H1 (cell line): ENCODE results near the gene ENDOD1. TPM values are rescaled to one million over a fixed set of nuclear protein-coding genes. Genes with fewer than 3 reads are reported as not detected.
A peak's percentile ranks its signal among the peaks of the same experiment; 100 is the strongest.

Source experiments
- ASH2L ChIP-seq: fragments of 200-600, 300-600 bp; sonication (generic); IDR thresholded peaks from one replicate; pipeline ENCODE4 v1.7.1; 2017; ENCODE audit warnings: low read length
- EP300 ChIP-seq, 2 experiments: IDR thresholded peaks; 1 replicate in 1 of 2; 2 replicates in 1 of 2; pipeline ENCODE4 v1.6.1; 2011 to 2012; ENCODE audit warnings: low read depth in 2 of 2, low read length in 2 of 2, mild to moderate bottlenecking in 2 of 2, borderline replicate concordance in 1 of 2, inconsistent platforms in 1 of 2, moderate library complexity in 1 of 2
- NRF1 ChIP-seq: IDR thresholded peaks from 2 replicates; pipeline ENCODE4 v1.6.1; 2011; ENCODE audit warnings: mild to moderate bottlenecking, low read depth, low read length, improper control_type of control experiment
- RAD21 ChIP-seq, 2 experiments: IDR thresholded peaks in 1 of 2; conservative IDR thresholded peaks in 1 of 2; 2 replicates each; pipeline ENCODE4 v1.6.1; 2011; ENCODE audit warnings: low read depth in 2 of 2, low read length in 2 of 2, improper control_type of control experiment in 1 of 2, inconsistent platforms in 1 of 2, mild to moderate bottlenecking in 1 of 2, moderate library complexity in 1 of 2
- SIRT6 ChIP-seq: IDR thresholded peaks from one replicate; pipeline ENCODE4 v1.7.1; 2012; ENCODE audit warnings: low read length, inconsistent platforms
- SP4 ChIP-seq: IDR thresholded peaks from 2 replicates; pipeline ENCODE4 v1.6.1; 2012; ENCODE audit warnings: low read length, inconsistent platforms
- SRF ChIP-seq: IDR thresholded peaks from 2 replicates; pipeline ENCODE4 v1.6.1; 2011; ENCODE audit warnings: mild to moderate bottlenecking, low read depth, low read length, moderate library complexity
- TEAD4 ChIP-seq: IDR thresholded peaks from 2 replicates; pipeline ENCODE4 v1.6.1; 2012; ENCODE audit warnings: low read depth, low read length, inconsistent platforms, mixed read lengths
- polyA plus RNA-seq, 7 experiments: library from polyadenylated mRNA; depleted of rRNA in 3 of 7; stranded (reverse) in 5 of 7; unstranded in 2 of 7; fragments of >200 nt in 5 of 7; fragments of 200-250 nt in 2 of 7; gene quantifications; 1 replicate in 5 of 7; 2 replicates in 1 of 7; 4 replicates in 1 of 7; pipeline versions ENCODE4 v1.2.1 to v1.2.3, GENCODE V29; 2011 to 2013; ENCODE audit warnings: missing spikeins in 2 of 7, mixed read lengths in 2 of 7
- total RNA-seq: library from RNA; stranded (reverse); fragmentation: NEBNext Ultra II Directional; extraction: Animal tissue kit (Norgen Biotek cat#: 25700); gene quantifications from 2 replicates; pipeline ENCODE4 v1.2.1, GENCODE V29; 2021
- TF ChIP-seq, protein P1 (sequence below): fragments of 300-600 bp; sonication (generic); IDR thresholded peaks from 2 replicates; pipeline ENCODE4 v1.7.1; 2012; ENCODE audit warnings: low read length, moderate library complexity, mild to moderate bottlenecking, inconsistent platforms; ENCODE audit not compliant: insufficient replicate concordance

ENDOD1 gene
- total and polyA plus RNA-seq, 2 of the 8 experiments (the other 6 are each of a cell fraction or from before 2014, with no cell fraction given): 1.2 to 2.5 TPM

DNA sequence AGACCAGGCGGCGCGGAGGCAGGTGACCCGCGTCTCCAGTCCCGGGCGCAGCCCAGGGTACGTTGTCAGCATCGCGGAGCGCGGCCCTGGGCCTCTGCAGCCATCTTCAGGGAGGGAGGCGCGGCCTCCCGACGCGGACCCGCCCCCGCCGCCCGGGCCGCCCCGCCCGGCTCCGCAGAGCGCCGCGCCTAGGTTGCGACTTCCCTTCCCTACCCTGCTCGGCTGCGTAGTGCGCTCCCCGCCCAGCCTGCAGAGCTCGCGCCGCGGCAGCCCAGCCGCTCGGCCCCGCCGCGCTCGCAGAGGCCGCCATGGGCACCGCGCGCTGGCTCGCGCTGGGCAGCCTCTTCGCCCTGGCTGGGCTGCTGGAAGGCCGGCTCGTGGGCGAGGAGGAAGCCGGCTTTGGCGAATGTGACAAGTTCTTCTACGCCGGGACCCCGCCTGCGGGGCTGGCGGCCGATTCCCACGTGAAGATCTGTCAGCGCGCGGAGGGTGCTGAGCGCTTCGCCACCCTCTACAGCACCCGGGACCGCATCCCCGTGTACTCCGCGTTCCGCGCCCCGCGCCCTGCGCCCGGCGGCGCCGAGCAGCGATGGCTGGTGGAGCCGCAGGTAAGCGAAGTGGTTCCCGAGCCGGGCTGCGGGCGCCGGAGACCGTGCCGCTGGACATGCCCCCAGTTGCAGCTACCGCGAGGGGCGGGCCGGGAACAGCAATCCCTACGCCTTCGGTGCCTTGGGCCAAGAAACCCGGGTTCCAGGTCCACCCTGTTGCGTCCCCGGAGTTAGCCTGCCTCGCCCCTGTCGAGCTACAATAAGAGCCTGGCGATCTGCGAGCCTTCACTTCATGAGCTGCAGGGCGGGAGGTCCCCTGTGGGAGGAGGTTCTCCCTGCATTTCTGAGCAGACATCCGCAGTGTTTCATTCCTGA lies at the start of gene ENDOD1 (continued):
- TF ChIP-seq, protein P1, sequence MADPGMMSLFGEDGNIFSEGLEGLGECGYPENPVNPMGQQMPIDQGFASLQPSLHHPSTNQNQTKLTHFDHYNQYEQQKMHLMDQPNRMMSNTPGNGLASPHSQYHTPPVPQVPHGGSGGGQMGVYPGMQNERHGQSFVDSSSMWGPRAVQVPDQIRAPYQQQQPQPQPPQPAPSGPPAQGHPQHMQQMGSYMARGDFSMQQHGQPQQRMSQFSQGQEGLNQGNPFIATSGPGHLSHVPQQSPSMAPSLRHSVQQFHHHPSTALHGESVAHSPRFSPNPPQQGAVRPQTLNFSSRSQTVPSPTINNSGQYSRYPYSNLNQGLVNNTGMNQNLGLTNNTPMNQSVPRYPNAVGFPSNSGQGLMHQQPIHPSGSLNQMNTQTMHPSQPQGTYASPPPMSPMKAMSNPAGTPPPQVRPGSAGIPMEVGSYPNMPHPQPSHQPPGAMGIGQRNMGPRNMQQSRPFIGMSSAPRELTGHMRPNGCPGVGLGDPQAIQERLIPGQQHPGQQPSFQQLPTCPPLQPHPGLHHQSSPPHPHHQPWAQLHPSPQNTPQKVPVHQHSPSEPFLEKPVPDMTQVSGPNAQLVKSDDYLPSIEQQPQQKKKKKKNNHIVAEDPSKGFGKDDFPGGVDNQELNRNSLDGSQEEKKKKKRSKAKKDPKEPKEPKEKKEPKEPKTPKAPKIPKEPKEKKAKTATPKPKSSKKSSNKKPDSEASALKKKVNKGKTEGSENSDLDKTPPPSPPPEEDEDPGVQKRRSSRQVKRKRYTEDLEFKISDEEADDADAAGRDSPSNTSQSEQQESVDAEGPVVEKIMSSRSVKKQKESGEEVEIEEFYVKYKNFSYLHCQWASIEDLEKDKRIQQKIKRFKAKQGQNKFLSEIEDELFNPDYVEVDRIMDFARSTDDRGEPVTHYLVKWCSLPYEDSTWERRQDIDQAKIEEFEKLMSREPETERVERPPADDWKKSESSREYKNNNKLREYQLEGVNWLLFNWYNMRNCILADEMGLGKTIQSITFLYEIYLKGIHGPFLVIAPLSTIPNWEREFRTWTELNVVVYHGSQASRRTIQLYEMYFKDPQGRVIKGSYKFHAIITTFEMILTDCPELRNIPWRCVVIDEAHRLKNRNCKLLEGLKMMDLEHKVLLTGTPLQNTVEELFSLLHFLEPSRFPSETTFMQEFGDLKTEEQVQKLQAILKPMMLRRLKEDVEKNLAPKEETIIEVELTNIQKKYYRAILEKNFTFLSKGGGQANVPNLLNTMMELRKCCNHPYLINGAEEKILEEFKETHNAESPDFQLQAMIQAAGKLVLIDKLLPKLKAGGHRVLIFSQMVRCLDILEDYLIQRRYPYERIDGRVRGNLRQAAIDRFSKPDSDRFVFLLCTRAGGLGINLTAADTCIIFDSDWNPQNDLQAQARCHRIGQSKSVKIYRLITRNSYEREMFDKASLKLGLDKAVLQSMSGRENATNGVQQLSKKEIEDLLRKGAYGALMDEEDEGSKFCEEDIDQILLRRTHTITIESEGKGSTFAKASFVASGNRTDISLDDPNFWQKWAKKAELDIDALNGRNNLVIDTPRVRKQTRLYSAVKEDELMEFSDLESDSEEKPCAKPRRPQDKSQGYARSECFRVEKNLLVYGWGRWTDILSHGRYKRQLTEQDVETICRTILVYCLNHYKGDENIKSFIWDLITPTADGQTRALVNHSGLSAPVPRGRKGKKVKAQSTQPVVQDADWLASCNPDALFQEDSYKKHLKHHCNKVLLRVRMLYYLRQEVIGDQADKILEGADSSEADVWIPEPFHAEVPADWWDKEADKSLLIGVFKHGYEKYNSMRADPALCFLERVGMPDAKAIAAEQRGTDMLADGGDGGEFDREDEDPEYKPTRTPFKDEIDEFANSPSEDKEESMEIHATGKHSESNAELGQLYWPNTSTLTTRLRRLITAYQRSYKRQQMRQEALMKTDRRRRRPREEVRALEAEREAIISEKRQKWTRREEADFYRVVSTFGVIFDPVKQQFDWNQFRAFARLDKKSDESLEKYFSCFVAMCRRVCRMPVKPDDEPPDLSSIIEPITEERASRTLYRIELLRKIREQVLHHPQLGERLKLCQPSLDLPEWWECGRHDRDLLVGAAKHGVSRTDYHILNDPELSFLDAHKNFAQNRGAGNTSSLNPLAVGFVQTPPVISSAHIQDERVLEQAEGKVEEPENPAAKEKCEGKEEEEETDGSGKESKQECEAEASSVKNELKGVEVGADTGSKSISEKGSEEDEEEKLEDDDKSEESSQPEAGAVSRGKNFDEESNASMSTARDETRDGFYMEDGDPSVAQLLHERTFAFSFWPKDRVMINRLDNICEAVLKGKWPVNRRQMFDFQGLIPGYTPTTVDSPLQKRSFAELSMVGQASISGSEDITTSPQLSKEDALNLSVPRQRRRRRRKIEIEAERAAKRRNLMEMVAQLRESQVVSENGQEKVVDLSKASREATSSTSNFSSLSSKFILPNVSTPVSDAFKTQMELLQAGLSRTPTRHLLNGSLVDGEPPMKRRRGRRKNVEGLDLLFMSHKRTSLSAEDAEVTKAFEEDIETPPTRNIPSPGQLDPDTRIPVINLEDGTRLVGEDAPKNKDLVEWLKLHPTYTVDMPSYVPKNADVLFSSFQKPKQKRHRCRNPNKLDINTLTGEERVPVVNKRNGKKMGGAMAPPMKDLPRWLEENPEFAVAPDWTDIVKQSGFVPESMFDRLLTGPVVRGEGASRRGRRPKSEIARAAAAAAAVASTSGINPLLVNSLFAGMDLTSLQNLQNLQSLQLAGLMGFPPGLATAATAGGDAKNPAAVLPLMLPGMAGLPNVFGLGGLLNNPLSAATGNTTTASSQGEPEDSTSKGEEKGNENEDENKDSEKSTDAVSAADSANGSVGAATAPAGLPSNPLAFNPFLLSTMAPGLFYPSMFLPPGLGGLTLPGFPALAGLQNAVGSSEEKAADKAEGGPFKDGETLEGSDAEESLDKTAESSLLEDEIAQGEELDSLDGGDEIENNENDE: no peak
- peak; percentile 76 for TF ChIP-seq ASH2L
- no peak for TF ChIP-seq TEAD4
- peak in 1 of 2 experiments; percentile 0; a peak in 1 of 4 replicates for TF ChIP-seq RAD21 (IDR thresholded peaks at IDR 0.05 in 1 of 2, conservative IDR thresholded peaks at IDR 0.05 in 1 of 2; ENCODE audit: low read depth in 2 of 2, low read length in 2 of 2)
- TF ChIP-seq NRF1: no peak
- no peak for TF ChIP-seq SP4
- TF ChIP-seq SIRT6: no peak
- TF ChIP-seq SRF: no peak
- TF ChIP-seq EP300 (IDR thresholded peaks at IDR 0.05; ENCODE audit: borderline replicate concordance in 1 of 2, low read depth in 2 of 2, low read length in 2 of 2): no peak
